Gastroesophageal sphincter (tissue), 3 donors: Measurements from ENCODE around the gene CBFA2T2.

Source experiments
- EP300 ChIP-seq: sonication (generic); formaldehyde crosslinking; IDR thresholded peaks from one replicate; pipeline ENCODE4 v1.6.1; 2017; ENCODE audit warnings: antibody characterized with exemption, mild to moderate bottlenecking
- POLR2A ChIP-seq, 2 donors: fragments of 450-650 bp; IDR thresholded peaks; one replicate each; pipeline ENCODE4 v1.6.1; 2017; ENCODE audit warnings: antibody characterized with exemption in 2 of 2, mild to moderate bottlenecking in 2 of 2, moderate library complexity in 1 of 2
- POLR2AphosphoS5 ChIP-seq: sonication (generic); formaldehyde crosslinking; IDR thresholded peaks from one replicate; pipeline ENCODE4 v1.6.1; 2017; ENCODE audit warnings: antibody characterized with exemption
- TF ChIP-seq, protein P1 (sequence below), 4 experiments: fragments of 200-600 bp in 2 of 4; fragments of 450-650 bp in 2 of 4; sonication (generic) in 1 of 4; IDR thresholded peaks; one replicate each; pipeline ENCODE4 v1.5.1; 2017 to 2019; ENCODE audit warnings: antibody characterized with exemption in 4 of 4, mild to moderate bottlenecking in 2 of 4, moderate library complexity in 2 of 4

DNA sequence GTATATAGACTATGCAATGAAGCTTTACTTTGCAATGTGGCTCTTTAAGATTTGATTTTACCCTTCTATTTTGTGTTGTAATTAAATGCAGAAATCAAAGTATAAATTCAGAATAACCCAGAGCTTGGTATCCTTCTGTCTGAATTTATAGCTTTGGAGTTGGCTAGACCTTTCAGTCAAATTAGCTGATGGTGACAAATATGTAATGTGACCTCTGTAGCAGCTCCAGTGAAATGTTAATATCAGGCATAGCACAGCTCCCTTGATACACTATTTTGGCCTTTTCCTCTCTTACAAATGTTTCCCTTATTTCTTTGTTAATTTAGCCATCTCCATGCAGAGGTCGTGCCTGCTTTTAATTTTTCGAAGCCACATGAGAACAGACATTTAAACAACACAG is 11.1 kb downstream of the CBFA2T2 start:
- TF ChIP-seq, protein P1, sequence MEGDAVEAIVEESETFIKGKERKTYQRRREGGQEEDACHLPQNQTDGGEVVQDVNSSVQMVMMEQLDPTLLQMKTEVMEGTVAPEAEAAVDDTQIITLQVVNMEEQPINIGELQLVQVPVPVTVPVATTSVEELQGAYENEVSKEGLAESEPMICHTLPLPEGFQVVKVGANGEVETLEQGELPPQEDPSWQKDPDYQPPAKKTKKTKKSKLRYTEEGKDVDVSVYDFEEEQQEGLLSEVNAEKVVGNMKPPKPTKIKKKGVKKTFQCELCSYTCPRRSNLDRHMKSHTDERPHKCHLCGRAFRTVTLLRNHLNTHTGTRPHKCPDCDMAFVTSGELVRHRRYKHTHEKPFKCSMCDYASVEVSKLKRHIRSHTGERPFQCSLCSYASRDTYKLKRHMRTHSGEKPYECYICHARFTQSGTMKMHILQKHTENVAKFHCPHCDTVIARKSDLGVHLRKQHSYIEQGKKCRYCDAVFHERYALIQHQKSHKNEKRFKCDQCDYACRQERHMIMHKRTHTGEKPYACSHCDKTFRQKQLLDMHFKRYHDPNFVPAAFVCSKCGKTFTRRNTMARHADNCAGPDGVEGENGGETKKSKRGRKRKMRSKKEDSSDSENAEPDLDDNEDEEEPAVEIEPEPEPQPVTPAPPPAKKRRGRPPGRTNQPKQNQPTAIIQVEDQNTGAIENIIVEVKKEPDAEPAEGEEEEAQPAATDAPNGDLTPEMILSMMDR (IDR thresholded peaks at IDR 0.05), result no peak
- TF ChIP-seq POLR2A (IDR thresholded peaks at IDR 0.05) (no peak), POLR2AphosphoS5 (no peak), EP300 (no peak)
